ENCODE data around the gene MAPK12. TPM values are rescaled to one million over a fixed set of nuclear protein-coding genes. Genes with fewer than 3 reads are reported as not detected.
A peak's percentile ranks its signal among the peaks of the same experiment; 100 is the strongest.

MAPK12 gene
- total and polyA plus RNA-seq, 2 of the 4 experiments (the other 2 are of a cell fraction): 41.0 to 56.3 TPM

- H3K18ac ChIP-seq (ENCODE audit: low read depth, low read length): no peak overlapping the region
- H3K27me3 ChIP-seq (ENCODE audit: control insufficient read depth, insufficient read depth, low read length): no peaks in the 10 kb centered on the region
- no peak overlapping the region for H3K56ac ChIP-seq (ENCODE audit: extremely low read depth, insufficient read depth, low read length)
- H2BK5ac ChIP-seq (ENCODE audit: low read depth, low read length, poor library complexity, severe bottlenecking): no peak overlapping the region
- POLR2A ChIA-PET (ENCODE audit: unreplicated experiment): no interaction called here
- no peak overlapping the region for H3K27ac ChIP-seq (ENCODE audit: insufficient read depth, low read length)
- peaks cover 9 to 40% of the 10 kb centered on the region in 2 experiments; a peak in 3 of 4 replicates for H3K79me1 ChIP-seq (ENCODE audit: low read depth in 1 of 2, low read length in 2 of 2)
- H4K8ac ChIP-seq (ENCODE audit: low read depth in 2 of 2, low read length in 2 of 2): no peak overlapping the region
- CTCF ChIA-PET: no interaction called here
- H3K9me1 ChIP-seq (ENCODE audit: insufficient read depth, low read length): peaks cover 2% of the 10 kb centered on the region; the same call in 1 of the 2 replicates
- H3K4me3 ChIP-seq (ENCODE audit: insufficient read depth, low read depth, low read length): no peak overlapping the region
- dilution Hi-C loops (cut with HindIII; ENCODE audit: low sequenced_read_pairs, unreplicated experiment): no loop called here
- H3K4me1 ChIP-seq (ENCODE audit: control insufficient read depth, insufficient read depth, low read length): peaks cover 11% of the 10 kb centered on the region
- no peak overlapping the region for H3K9ac ChIP-seq (ENCODE audit: low read depth, low read length)
- no peak for ATAC-seq (ENCODE audit: low read depth)
- no peak overlapping the region for H2AK5ac ChIP-seq (ENCODE audit: low read depth, low read length)
- BruUV-seq (replicated peaks): no TSS peak
- 100% methylated on average over 2 of the region's 16 CpGs; no CpG with 5 or more reads in 1 of the 2 experiments for WGBS, 2 experiments (ENCODE audit: extremely low coverage in 2 of 2, insufficient read length in 1 of 2)
- H3K9me3 ChIP-seq (ENCODE audit: control insufficient read depth, insufficient read depth, low read length): no peaks in the 10 kb centered on the region
- in situ Hi-C loops (cut with MboI; ENCODE audit: low sequenced_read_pairs): no loop called here
- H2BK120ac ChIP-seq (ENCODE audit: low read depth, low read length): no peak overlapping the region
- H4K5ac ChIP-seq (ENCODE audit: low read depth, low read length): no peak overlapping the region
- peak overlapping the region; percentile 24 for H2AK9ac ChIP-seq (replicated peaks; ENCODE audit: low read depth, low read length, poor library complexity)
- no peak for TF ChIP-seq RAD21 (IDR thresholded peaks at IDR 0.05; ENCODE audit: low read length)
- no peak for TF ChIP-seq CEBPB (IDR thresholded peaks at IDR 0.05; ENCODE audit: low read depth, low read length)
- TF ChIP-seq ELK1 (IDR thresholded peaks at IDR 0.05; ENCODE audit: borderline replicate concordance, low read depth, low read length): no peak
- TF ChIP-seq FOS (IDR thresholded peaks at IDR 0.05; ENCODE audit: low read depth, low read length): no peak
- no peak for TF ChIP-seq SMC3 (IDR thresholded peaks at IDR 0.05; ENCODE audit: low read depth, low read length)
- no peak for TF ChIP-seq POLR2A (IDR thresholded peaks at IDR 0.05; ENCODE audit: low read depth, low read length)
- TF ChIP-seq RFX5 (IDR thresholded peaks at IDR 0.05; ENCODE audit: low read depth, low read length): no peak
- no peak for TF ChIP-seq MXI1 (IDR thresholded peaks at IDR 0.05; ENCODE audit: borderline replicate concordance, low read depth, low read length)
- no peak for TF ChIP-seq MAFK (IDR thresholded peaks at IDR 0.05; ENCODE audit: low read depth, low read length)
- TF ChIP-seq MAZ (IDR thresholded peaks at IDR 0.05; ENCODE audit: borderline replicate concordance, low read depth, low read length): no peak
- no peak for TF ChIP-seq NFE2L2 (IDR thresholded peaks at IDR 0.05; ENCODE audit: low read depth, low read length)
- TF ChIP-seq BHLHE40 (IDR thresholded peaks at IDR 0.05; ENCODE audit: low read depth, low read length): no peak
- TF ChIP-seq USF2 (IDR thresholded peaks at IDR 0.05; ENCODE audit: low read depth, low read length): no peak
- no peak overlapping the region for H4K91ac ChIP-seq (ENCODE audit: insufficient read depth, low read depth, low read length)
- DNase-seq: no peak
- H3K23ac ChIP-seq (ENCODE audit: low read depth, low read length): no peak overlapping the region
- H3K4me2 ChIP-seq (ENCODE audit: low read depth, low read length): no peak overlapping the region
- H3K36me3 ChIP-seq (ENCODE audit: control insufficient read depth, insufficient read depth, low read length): peaks cover 35% of the 10 kb centered on the region; the same call in 1 of the 2 replicates
- H4K20me1 ChIP-seq (ENCODE audit: insufficient read depth, low read length): peaks cover 31% of the 10 kb centered on the region
- H2AFZ ChIP-seq (replicated peaks; ENCODE audit: low read length, poor library complexity): no peak overlapping the region
- intact Hi-C loops (cut with micrococcal nuclease): no loop called here
- no peak overlapping the region for H3K14ac ChIP-seq (replicated peaks; ENCODE audit: low read depth, low read length)
- no peak overlapping the region for H2BK15ac ChIP-seq (ENCODE audit: low read depth, low read length)
- no peak overlapping the region for H2BK20ac ChIP-seq (ENCODE audit: low read depth, low read length)
- H3K4ac ChIP-seq (ENCODE audit: low read depth, low read length): no peak overlapping the region
Observed at GRCh38 chr22:50257041-50257440, 4.4 kb downstream of the MAPK12 start.
